Thyroid gland (tissue), 4 donors: ENCODE results near the gene LMOD1. TPM values are rescaled to one million over a fixed set of nuclear protein-coding genes. Genes with fewer than 3 reads are reported as not detected.

Experiments
- DNase-seq, 2 donors: peaks; one replicate each; pipeline ENCODE4 v3.0.0-alpha.2; 2019
- H3K27ac ChIP-seq, 3 donors: fragments of 200-600 bp; sonication (generic); 1 replicate in 2 of 3; 2 replicates in 1 of 3; pipeline ENCODE4 v1.5.1; 2016 to 2019; ENCODE audit warnings: mild to moderate bottlenecking in 1 of 3, moderate library complexity in 1 of 3
- H3K27me3 ChIP-seq: fragments of 200-600 bp; sonication (generic); one replicate; pipeline ENCODE4 v1.5.1; 2019
- H3K36me3 ChIP-seq, 2 donors: fragments of 200-600 bp; sonication (generic); one replicate each; pipeline ENCODE4 v1.5.1; 2016 to 2019
- H3K4me1 ChIP-seq, 2 donors: fragments of 200-600 bp; sonication (generic); one replicate each; pipeline ENCODE4 v1.5.1; 2017 to 2019
- H3K4me3 ChIP-seq, 3 donors: fragments of 200-600 bp; sonication (generic); replicated peaks in 1 of 3; 1 replicate in 2 of 3; 2 replicates in 1 of 3; pipeline ENCODE4 v1.5.1; 2016; ENCODE audit warnings: mild to moderate bottlenecking in 1 of 3
- H3K9me3 ChIP-seq: fragments of 200-600 bp; sonication (generic); one replicate; pipeline ENCODE4 v1.5.1; 2017
- POLR2A ChIP-seq, 2 donors: fragments of 450-650 bp; IDR thresholded peaks; one replicate each; pipeline ENCODE4 v1.6.1; 2017; ENCODE audit warnings: antibody characterized with exemption in 2 of 2, mild to moderate bottlenecking in 2 of 2, moderate library complexity in 1 of 2
- WGBS, 2 donors: methylation state at CpG; one replicate each; pipeline ENCODE4 v1.1.5; 2017; 5-methylcytosine and 5-hydroxymethylcytosine counted together
- intact Hi-C: fragments of 100-400 bp; cut with DNase I; formaldehyde crosslinking; loops from one replicate; pipeline ENCODE4 v1.15.1; 2023
- total RNA-seq, 4 donors: library from RNA; depleted of rRNA; stranded (reverse); fragments of >200 nt; gene quantifications; one replicate each; pipeline ENCODE4 v1.2.3, GENCODE V29; 2016
- TF ChIP-seq, protein P1 (sequence below), 6 experiments: fragments of 200-600 bp in 3 of 6; fragments of 450-650 bp in 3 of 6; sonication (generic) in 3 of 6; IDR thresholded peaks; one replicate each; pipeline ENCODE4 v1.5.1; 2016 to 2019; ENCODE audit warnings: antibody characterized with exemption in 6 of 6, mild to moderate bottlenecking in 2 of 6, inconsistent platforms in 1 of 6, moderate library complexity in 1 of 6

The LMOD1 gene
- 10 to 100 TPM; 30.6 to 50.0 (median 35.9) TPM for total RNA-seq

- peaks cover 26 to 31% of the 10 kb centered on the region in 2 donors for H3K4me1 ChIP-seq
- TF ChIP-seq, protein P1, sequence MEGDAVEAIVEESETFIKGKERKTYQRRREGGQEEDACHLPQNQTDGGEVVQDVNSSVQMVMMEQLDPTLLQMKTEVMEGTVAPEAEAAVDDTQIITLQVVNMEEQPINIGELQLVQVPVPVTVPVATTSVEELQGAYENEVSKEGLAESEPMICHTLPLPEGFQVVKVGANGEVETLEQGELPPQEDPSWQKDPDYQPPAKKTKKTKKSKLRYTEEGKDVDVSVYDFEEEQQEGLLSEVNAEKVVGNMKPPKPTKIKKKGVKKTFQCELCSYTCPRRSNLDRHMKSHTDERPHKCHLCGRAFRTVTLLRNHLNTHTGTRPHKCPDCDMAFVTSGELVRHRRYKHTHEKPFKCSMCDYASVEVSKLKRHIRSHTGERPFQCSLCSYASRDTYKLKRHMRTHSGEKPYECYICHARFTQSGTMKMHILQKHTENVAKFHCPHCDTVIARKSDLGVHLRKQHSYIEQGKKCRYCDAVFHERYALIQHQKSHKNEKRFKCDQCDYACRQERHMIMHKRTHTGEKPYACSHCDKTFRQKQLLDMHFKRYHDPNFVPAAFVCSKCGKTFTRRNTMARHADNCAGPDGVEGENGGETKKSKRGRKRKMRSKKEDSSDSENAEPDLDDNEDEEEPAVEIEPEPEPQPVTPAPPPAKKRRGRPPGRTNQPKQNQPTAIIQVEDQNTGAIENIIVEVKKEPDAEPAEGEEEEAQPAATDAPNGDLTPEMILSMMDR (IDR thresholded peaks at IDR 0.05) = peak in 3 of 6 experiments; percentile 18 to 31 (median 22)
- peak; percentile 66 to 99 for TF ChIP-seq POLR2A (IDR thresholded peaks at IDR 0.05)
- no peaks in the 10 kb centered on the region for H3K9me3 ChIP-seq
- peak; percentile 99 for DNase-seq
- 3 to 4% methylated on average over 13 to 27 of the region's 28 CpGs for WGBS, 2 donors
- intact Hi-C loops = no loop called here
- H3K27ac ChIP-seq = peak within 1 kb of the TSS; percentile 83 to 97 (median 84)
- H3K4me3 ChIP-seq = peak within 1 kb of the TSS; percentile 48 to 55 (median 53)
- H3K27me3 ChIP-seq = no peaks in the 10 kb centered on the region
- H3K36me3 ChIP-seq = no peaks in the 10 kb centered on the region
These were observed at the start of gene LMOD1 for GRCh38 chr1:201946224-201946908. LMOD1 (minus strand) TSS chr1:201946548; CDS start chr1:201946340, 208 bp downstream.

GRCh38 chr1:201990427-201990826, 44.1 kb upstream of the LMOD1 start:
- no peaks in the 10 kb centered on the region for H3K9me3 ChIP-seq
- no peak overlapping the region for H3K27ac ChIP-seq
- no peak for DNase-seq
- peaks cover 8 to 13% of the 10 kb centered on the region in 2 donors for H3K4me1 ChIP-seq
- 66 to 72% methylated on average over 6 of the region's 6 CpGs for WGBS, 2 donors
- H3K27me3 ChIP-seq = no peaks in the 10 kb centered on the region
- H3K4me3 ChIP-seq = no peak overlapping the region
- H3K36me3 ChIP-seq = peaks cover 31 to 33% of the 10 kb centered on the region in 2 donors
- TF ChIP-seq, protein P1 (IDR thresholded peaks at IDR 0.05) = no peak
- TF ChIP-seq POLR2A (IDR thresholded peaks at IDR 0.05) = no peak
- intact Hi-C loops = no loop called here

DNA sequence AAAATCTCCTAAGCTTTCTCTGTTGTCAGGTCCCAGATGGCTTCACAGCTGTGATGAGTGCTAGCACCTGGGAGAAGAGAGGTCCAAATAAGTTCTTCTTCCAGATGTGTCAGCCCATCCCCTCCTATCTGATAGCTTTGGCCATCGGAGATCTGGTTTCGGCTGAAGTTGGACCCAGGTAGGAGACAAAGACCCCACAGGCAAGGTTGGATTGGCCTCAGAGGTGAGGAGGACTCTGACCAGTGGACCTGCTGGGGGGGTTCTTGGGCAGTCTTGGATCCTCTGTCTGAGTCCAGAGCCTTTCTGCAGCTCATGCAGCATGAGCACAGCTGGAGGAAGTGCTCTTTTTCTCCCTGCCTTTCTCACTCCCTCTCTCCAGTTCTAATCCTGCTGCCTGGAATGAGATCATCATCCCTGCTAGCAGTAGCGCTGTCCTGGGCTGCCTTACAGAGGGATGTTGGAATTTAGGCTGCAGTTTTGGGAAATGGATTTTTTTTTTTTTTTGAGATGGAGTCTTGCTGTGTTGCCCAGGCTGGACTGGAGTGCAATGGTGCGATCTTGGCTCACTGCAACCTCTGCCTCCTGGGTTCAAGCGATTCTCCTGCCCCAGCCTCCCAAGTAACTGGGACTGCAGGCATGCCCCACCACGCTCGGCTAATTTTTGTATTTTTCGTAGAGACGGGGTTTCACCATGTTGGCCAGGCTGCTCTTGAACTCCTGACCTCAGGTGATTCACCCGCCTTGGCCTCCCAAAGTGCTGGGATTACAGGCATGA, 43.2 kb upstream of the LMOD1 start:
- DNase-seq = no peak
- no peaks in the 10 kb centered on the region for H3K9me3 ChIP-seq
- no peaks in the 10 kb centered on the region for H3K27me3 ChIP-seq
- TF ChIP-seq POLR2A (IDR thresholded peaks at IDR 0.05) = no peak
- TF ChIP-seq, protein P1 (IDR thresholded peaks at IDR 0.05) = no peak
- H3K4me1 ChIP-seq = peaks cover 8 to 16% of the 10 kb centered on the region in 2 donors
- H3K36me3 ChIP-seq = peaks cover 30 to 33% of the 10 kb centered on the region in 2 donors
- H3K27ac ChIP-seq = peak overlapping the region; percentile 46 to 85 (median 67)
- no peak overlapping the region for H3K4me3 ChIP-seq
- intact Hi-C loops = no loop called here
- WGBS, 2 donors = 97 to 98% methylated on average over 10 of the region's 10 CpGs

DNA sequence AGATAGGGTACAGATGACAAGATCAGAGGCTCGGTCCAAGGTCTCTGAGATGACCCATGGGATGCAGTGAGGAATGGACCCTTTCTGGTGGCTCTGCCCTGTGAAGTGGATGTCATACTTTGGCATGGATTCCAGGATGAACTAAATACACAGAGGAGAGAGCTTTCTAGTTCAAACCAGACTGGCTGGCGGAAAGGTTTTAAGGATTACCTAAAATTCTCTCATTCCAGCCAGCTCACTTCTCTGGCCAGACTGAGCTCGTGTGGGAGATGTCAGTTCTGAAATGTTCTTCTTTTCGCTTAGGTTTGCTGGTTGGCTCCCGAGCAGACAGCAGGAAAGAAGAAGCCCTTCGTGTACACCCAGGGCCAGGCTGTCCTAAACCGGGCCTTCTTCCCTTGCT, 42.3 kb upstream of the LMOD1 start:
- WGBS, 2 donors = 53 to 58% methylated on average over 7 of the region's 7 CpGs
- peak overlapping the region; percentile 46 to 85 (median 67) for H3K27ac ChIP-seq
- peaks cover 17 to 26% of the 10 kb centered on the region in 2 donors for H3K4me1 ChIP-seq
- no peaks in the 10 kb centered on the region for H3K27me3 ChIP-seq
- no peak overlapping the region for H3K4me3 ChIP-seq
- H3K36me3 ChIP-seq = peaks cover 30 to 33% of the 10 kb centered on the region in 2 donors
- H3K9me3 ChIP-seq = no peaks in the 10 kb centered on the region
- TF ChIP-seq, protein P1 (IDR thresholded peaks at IDR 0.05) = no peak
- TF ChIP-seq POLR2A (IDR thresholded peaks at IDR 0.05) = peak in 1 of 2 donors; percentile 36
- peak; percentile 36 to 53 for DNase-seq
- intact Hi-C loops = no loop called here
